GM13976 (cell line): ENCODE data around the gene CLEC19A.

Source experiments
- DNase-seq: peaks from one replicate; pipeline ENCODE4 v3.0.0; 2012; ENCODE audit warnings: low spot score
- in situ Hi-C: fragments of 300-500 bp; cut with MboI; formaldehyde crosslinking; loops from one replicate; pipeline ENCODE4 v1.12.0; 2022; ENCODE audit warnings: low sequenced_read_pairs, mixed read lengths, inconsistent platforms; ENCODE audit not compliant: unreplicated experiment
- TF ChIP-seq, protein P1 (sequence below): IDR thresholded peaks from 2 replicates; pipeline ENCODE4 v1.5.1; 2012; ENCODE audit warnings: borderline replicate concordance, mild to moderate bottlenecking; ENCODE audit not compliant: insufficient read depth; ENCODE audit errors: extremely low read depth, missing control alignments, control extremely low read depth

CLEC19A gene

DNA sequence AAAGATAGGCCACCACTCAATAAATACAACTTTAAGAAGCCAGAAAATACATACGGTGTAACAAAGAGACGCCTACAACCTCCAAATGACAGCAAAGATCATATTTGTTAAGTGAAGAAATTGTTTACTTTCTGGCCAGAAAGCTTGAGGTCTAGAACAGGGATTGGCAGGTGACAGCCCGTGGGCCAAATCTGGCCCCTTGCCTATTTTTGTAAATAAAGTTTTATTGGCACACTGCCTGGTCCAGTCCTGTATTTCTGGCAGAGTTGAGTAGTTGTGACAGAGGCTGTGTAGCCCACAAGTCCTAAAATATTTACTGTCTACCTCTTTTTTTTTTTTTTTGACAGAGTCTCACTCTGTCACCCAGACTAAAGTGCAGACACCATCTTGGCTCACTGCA lies 3.4 kb upstream of the CLEC19A start:
- no peak for DNase-seq
- TF ChIP-seq, protein P1, sequence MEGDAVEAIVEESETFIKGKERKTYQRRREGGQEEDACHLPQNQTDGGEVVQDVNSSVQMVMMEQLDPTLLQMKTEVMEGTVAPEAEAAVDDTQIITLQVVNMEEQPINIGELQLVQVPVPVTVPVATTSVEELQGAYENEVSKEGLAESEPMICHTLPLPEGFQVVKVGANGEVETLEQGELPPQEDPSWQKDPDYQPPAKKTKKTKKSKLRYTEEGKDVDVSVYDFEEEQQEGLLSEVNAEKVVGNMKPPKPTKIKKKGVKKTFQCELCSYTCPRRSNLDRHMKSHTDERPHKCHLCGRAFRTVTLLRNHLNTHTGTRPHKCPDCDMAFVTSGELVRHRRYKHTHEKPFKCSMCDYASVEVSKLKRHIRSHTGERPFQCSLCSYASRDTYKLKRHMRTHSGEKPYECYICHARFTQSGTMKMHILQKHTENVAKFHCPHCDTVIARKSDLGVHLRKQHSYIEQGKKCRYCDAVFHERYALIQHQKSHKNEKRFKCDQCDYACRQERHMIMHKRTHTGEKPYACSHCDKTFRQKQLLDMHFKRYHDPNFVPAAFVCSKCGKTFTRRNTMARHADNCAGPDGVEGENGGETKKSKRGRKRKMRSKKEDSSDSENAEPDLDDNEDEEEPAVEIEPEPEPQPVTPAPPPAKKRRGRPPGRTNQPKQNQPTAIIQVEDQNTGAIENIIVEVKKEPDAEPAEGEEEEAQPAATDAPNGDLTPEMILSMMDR: no peak
- in situ Hi-C loops: no loop called here

DNA sequence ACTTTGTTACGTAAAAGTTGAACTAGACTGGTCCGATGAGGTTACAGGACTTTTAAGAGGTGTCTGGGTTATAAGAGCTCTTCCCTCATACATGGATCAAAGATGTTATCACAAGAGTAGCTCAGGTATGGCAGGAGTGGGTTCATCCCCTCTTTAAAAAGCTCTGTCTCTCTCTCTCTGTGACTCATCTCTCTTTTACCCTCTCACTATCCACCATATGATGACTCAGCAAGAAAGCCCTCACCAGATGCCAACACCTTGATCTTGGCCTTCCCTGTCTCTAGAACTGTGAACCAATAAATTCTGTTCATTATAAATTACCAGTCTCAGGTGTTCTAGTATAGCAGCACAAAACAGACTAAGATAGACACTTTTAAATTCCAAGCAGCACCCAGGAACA lies 1.9 kb upstream of the CLEC19A start:
- in situ Hi-C loops: no loop called here
- no peak for DNase-seq
- TF ChIP-seq, protein P1: no peak

DNA sequence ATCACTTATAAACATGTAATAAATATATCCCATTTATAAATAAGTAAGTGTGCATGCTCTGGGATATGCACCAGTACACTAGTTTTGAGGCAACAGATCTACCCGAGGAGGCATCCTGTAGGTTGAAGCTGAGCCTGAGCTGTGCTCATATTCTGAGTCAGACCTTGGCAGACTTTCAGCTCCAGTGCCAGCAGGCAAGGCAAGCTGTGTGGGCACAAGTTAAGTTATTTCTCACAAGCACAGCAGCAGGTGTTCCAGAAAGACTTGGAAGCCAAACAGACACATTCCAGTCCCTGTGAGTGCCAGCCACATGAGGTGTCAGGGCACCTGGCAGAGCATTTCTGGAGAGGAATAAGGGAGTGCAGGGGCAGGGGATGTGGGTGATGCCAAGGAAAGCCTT lies 1.3 kb upstream of the CLEC19A start:
- TF ChIP-seq, protein P1: no peak
- no peak for DNase-seq
- in situ Hi-C loops: no loop called here

DNA sequence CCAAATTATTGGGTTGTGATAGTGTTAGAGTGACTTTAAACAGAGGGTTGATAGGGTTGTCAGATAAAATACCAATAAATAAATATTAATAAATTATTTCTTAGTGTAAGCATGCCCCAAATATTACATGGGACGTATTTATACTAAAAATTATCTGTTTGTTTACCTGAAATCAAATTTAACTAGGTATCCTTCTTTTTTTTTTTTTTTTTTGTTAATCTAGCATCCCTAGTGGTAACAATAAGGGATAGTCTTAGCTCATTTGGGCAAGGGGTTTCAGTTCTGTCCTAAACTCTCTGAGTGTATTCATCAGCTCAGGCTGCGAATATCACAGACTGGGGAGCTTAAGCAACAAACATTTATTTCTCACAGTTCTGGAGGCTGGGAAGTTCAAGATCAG lies 1.3 kb downstream of the CLEC19A start:
- in situ Hi-C loops: no loop called here
- DNase-seq: no peak
- TF ChIP-seq, protein P1: no peak

DNA sequence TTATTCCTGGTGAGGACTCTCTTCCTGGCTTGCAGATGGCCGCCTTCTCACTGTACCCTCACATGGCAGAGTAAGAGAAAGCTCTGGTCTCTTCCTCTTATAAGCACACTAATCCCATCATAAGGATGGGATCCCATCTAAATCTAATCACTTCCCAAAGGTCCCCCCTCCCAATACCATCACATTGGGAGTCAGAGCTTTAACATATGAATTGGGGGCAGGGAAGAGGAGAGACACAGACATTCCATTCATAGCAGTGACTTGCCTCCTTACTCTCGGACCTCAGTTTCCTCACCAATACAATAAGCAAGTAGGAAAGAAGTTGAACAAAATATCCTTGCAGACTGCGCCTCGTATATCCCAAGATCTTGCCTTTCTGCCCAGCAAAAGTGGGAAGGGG lies 1.7 kb downstream of the CLEC19A start:
- DNase-seq: no peak
- in situ Hi-C loops: no loop called here
- TF ChIP-seq, protein P1: no peak

DNA sequence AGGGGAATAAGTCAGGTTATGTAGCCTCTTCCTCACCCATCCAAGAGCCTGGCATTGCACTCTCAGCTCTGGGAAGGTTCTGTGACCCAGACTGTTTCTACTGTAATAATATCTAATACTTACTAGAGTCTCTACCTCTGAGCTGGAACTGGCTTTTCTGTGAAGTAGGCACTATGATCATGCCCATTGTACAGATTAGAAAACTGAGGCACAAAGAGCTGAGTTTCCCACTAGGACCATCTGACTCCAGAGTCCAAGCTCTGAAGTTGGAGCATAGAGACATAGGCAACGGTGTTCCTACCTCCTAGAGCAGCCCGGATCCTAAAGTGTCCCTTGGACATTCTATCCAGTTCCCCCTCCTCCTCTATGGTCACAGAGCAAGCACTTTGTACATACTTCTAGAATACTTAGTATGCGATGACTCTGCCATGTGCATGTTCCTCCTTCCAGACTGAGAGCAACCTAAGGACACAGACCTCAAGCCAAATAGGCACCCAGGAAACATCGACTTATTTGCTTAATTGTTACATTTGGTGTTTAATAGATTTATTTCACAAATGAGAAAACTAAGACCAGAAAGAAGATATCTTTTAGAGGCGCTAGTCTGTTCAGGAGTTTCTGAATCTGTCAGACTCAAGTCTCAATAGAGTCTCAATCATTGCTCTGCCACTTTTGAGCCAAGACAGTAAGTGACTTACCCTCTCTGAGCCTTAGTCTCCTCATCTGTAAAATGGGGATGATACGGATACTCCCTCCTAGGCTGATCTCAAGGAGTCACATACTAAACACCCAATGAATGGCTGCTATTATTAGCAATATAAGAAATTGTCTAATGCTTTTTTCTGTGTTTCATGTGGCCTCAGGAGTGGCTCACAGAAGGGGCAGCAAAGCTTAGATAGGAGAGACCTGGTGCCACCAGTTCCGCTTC lies 3.6 kb downstream of the CLEC19A start:
- in situ Hi-C loops: no loop called here
- TF ChIP-seq, protein P1: no peak
- DNase-seq: no peak
